HepG2 (cell line): Measurements from ENCODE around the gene NRP1. TPM values are rescaled to one million over a fixed set of nuclear protein-coding genes. Genes with fewer than 3 reads are reported as not detected.

Source experiments
- CENPBD1 ChIP-seq: sonication (generic); formaldehyde crosslinking; IDR thresholded peaks from 2 replicates; pipeline ENCODE4 v1.8.0; 2022; ENCODE audit warnings: missing genetic modification reagents, low read depth, mild to moderate bottlenecking, borderline replicate concordance
- DMTF1 ChIP-seq: sonication (generic); formaldehyde crosslinking; IDR thresholded peaks from 2 replicates; pipeline ENCODE4 v1.4.0; 2020; ENCODE audit warnings: mild to moderate bottlenecking, missing genetic modification reagents
- EED ChIP-seq: sonication (generic); formaldehyde crosslinking; IDR thresholded peaks from 2 replicates; pipeline ENCODE4 v1.5.0; 2020; ENCODE audit warnings: mild to moderate bottlenecking, missing genetic modification reagents
- EP300 ChIP-seq, 3 experiments: sonication (generic) in 1 of 3; formaldehyde crosslinking in 1 of 3; IDR thresholded peaks; 2 replicates each; pipeline versions ENCODE4 v1.5.1 to v1.6.1; 2011 to 2020; ENCODE audit warnings: low read depth in 2 of 3, low read length in 2 of 3, borderline replicate concordance in 1 of 3, improper control_type of control experiment in 1 of 3, mild to moderate bottlenecking in 1 of 3, missing genetic modification reagents in 1 of 3, moderate library complexity in 1 of 3
- HDAC6 ChIP-seq: fragments of 200-600 bp; sonication (generic); IDR thresholded peaks from 2 replicates; pipeline ENCODE4 v1.7.0; 2017; ENCODE audit warnings: mild to moderate bottlenecking, antibody characterized with exemption, low read length, low read depth
- HMGA1 ChIP-seq: sonication (generic); formaldehyde crosslinking; conservative IDR thresholded peaks from 2 replicates; pipeline ENCODE4 v1.4.0; 2020; ENCODE audit warnings: missing genetic modification reagents
- HNRNPL ChIP-seq: fragments of 200-400 bp; formaldehyde crosslinking; IDR thresholded peaks from 2 replicates; pipeline ENCODE4 v1.6.1; 2017; ENCODE audit warnings: mild to moderate bottlenecking, low read depth, low read length
- IKZF5 ChIP-seq: IDR thresholded peaks from 2 replicates; pipeline ENCODE4 v1.6.1; 2018; ENCODE audit warnings: missing genetic modification reagents, mild to moderate bottlenecking, missing compliant biosample characterization
- MEF2D ChIP-seq: sonication (generic); formaldehyde crosslinking; IDR thresholded peaks from 2 replicates; pipeline ENCODE4 v1.5.1; 2020; ENCODE audit warnings: mild to moderate bottlenecking, missing genetic modification reagents
- PCBP2 ChIP-seq: fragments of 200-400 bp; formaldehyde crosslinking; optimal IDR thresholded peaks from 2 replicates; pipeline ENCODE3; 2018; ENCODE audit warnings: low read length, low read depth; ENCODE audit not compliant: poor library complexity, severe bottlenecking
- RXRA ChIP-seq: sonication (generic); formaldehyde crosslinking; IDR thresholded peaks from 2 replicates; pipeline ENCODE4 v1.5.1; 2020; ENCODE audit warnings: missing genetic modification reagents
- SRSF4 ChIP-seq: fragments of 200-400 bp; formaldehyde crosslinking; IDR thresholded peaks from one replicate; pipeline ENCODE4 v1.6.1; 2018; ENCODE audit warnings: mild to moderate bottlenecking, low read depth, low read length, moderate library complexity; ENCODE audit not compliant: poor library complexity, severe bottlenecking
- TBX2 ChIP-seq: sonication (generic); formaldehyde crosslinking; IDR thresholded peaks from 2 replicates; pipeline ENCODE4 v1.5.0; 2020; ENCODE audit warnings: missing genetic modification reagents, mild to moderate bottlenecking, borderline replicate concordance
- TIGD3 ChIP-seq: sonication (generic); formaldehyde crosslinking; IDR thresholded peaks from 2 replicates; pipeline ENCODE4 v1.5.1; 2020; ENCODE audit warnings: mild to moderate bottlenecking, missing genetic modification reagents, borderline replicate concordance
- ZBTB44 ChIP-seq: sonication (generic); formaldehyde crosslinking; IDR thresholded peaks from 2 replicates; pipeline ENCODE4 v1.4.0; 2020; ENCODE audit warnings: missing genetic modification reagents
- ZMAT3 ChIP-seq: sonication (generic); formaldehyde crosslinking; conservative IDR thresholded peaks from 2 replicates; pipeline ENCODE4 v1.7.0; 2021; ENCODE audit warnings: missing genetic modification reagents
- ZNF10 ChIP-seq: sonication (generic); formaldehyde crosslinking; IDR thresholded peaks from 2 replicates; pipeline ENCODE4 v1.4.0; 2020; ENCODE audit warnings: mild to moderate bottlenecking, low read depth, missing genetic modification reagents, borderline replicate concordance
- ZNF3 ChIP-seq: IDR thresholded peaks from 2 replicates; pipeline ENCODE4 v1.7.0; 2017; ENCODE audit warnings: inconsistent platforms
- ZNF331 ChIP-seq: sonication (generic); formaldehyde crosslinking; IDR thresholded peaks from 2 replicates; pipeline ENCODE4 v1.4.0; 2020; ENCODE audit warnings: missing genetic modification reagents
- ZNF350 ChIP-seq: sonication (generic); formaldehyde crosslinking; IDR thresholded peaks from 2 replicates; pipeline ENCODE4 v1.4.0; 2020; ENCODE audit warnings: mild to moderate bottlenecking, low read depth, missing genetic modification reagents, borderline replicate concordance
- ZNF597 ChIP-seq: sonication (generic); formaldehyde crosslinking; IDR thresholded peaks from 2 replicates; pipeline ENCODE4 v1.5.0; 2020; ENCODE audit warnings: missing genetic modification reagents
- polyA plus RNA-seq, 8 experiments: library from polyadenylated mRNA; depleted of rRNA in 3 of 8; stranded (reverse) in 7 of 8; unstranded in 1 of 8; fragments of >200 nt; fragmentation: Illumina TruSeq in 4 of 8; extraction: Trizol in 4 of 8; gene quantifications; 2 replicates each; pipeline versions ENCODE4 v1.2.1 to v1.2.3, GENCODE V29; 2011 to 2016; ENCODE audit warnings: low read depth in 4 of 8, missing spikeins in 1 of 8, mixed read lengths in 1 of 8; ENCODE audit not compliant: insufficient read depth in 1 of 8
- total RNA-seq, 5 experiments: library from RNA; depleted of rRNA; stranded (reverse); fragments of >200 nt; fragmentation: Illumina TruSeq; extraction: Trizol; gene quantifications; 2 replicates each; pipeline ENCODE4 v1.2.3, GENCODE V29; 2016; ENCODE audit warnings: low read depth in 1 of 5

The NRP1 gene
- total and polyA plus RNA-seq, 2 of the 13 experiments (the other 11 are each of a cell fraction or from before 2014, with no cell fraction given) = 5.3 to 5.8 TPM

GRCh38 chr10:33257439-33258080, 76.9 kb downstream of the NRP1 start (continued):
- TF ChIP-seq IKZF5 (CRISPR knock-in tag) (no peak), SRSF4 (no peak), TIGD3 (CRISPR knock-in tag) (no peak), TBX2 (peak; percentile 42; the same call in 1 of the 2 replicates), HDAC6 (no peak), PCBP2 (no peak), HMGA1 (CRISPR knock-in tag) (no peak), DMTF1 (CRISPR knock-in tag) (no peak), EP300 (IDR thresholded peaks at IDR 0.05; ENCODE audit: low read depth in 2 of 2, low read length in 2 of 2) (0 out of 4 replicates have a peak, but pooled peaks of 1 of the 2 experiments have one; percentile 4), EP300 (CRISPR knock-in tag; IDR thresholded peaks at IDR 0.05; ENCODE audit: borderline replicate concordance) (no peak), EED (CRISPR knock-in tag) (no peak), MEF2D (CRISPR knock-in tag) (no peak), ZMAT3 (CRISPR knock-in tag) (no peak), CENPBD1 (CRISPR knock-in tag) (no peak), ZNF597 (CRISPR knock-in tag) (no peak), ZNF3 (CRISPR knock-in tag) (no peak), ZNF331 (CRISPR knock-in tag) (no peak), ZNF350 (CRISPR knock-in tag) (0 out of 2 replicates have a peak, but pooled peaks have one; percentile 25), HNRNPL (no peak), RXRA (CRISPR knock-in tag) (no peak), ZBTB44 (CRISPR knock-in tag) (no peak), ZNF10 (CRISPR knock-in tag) (no peak)
